Measurements from ENCODE around the gene UTY. TPM values are rescaled to one million over a fixed set of nuclear protein-coding genes. Genes with fewer than 3 reads are reported as not detected.

Gene UTY
- total and polyA plus RNA-seq, 9 of the 15 experiments (the other 6 are each of a cell fraction or from before 2014, with no cell fraction given): 0.09 TPM; not detected in 8

DNA sequence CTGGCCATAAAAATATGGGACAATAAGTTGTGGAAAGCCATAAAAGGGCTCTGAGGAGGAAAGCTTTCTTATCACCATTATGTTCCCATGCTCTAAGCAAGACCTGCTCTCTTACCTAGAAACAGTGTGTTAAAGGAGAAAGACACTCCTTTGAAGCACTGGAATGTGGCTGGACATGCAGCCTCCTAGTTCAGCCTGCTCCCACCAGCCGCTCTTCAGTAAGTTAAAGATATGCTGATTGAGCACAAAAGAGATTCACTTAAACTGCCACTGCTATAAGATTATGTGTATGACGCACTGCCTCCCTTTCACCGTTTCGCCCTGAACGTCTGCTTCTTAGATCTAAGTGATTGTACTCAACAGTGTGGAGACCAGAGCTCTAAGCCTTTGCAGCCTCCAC lies 146.0 kb downstream of the UTY start (continued):
- TF ChIP-seq DEAF1 (CRISPR knock-in tag; IDR thresholded peaks at IDR 0.05) (no peak), KLF6 (CRISPR knock-in tag; IDR thresholded peaks at IDR 0.05; ENCODE audit: borderline replicate concordance) (no peak), IFI16 (CRISPR knock-in tag; IDR thresholded peaks at IDR 0.05) (no peak)
- TF ChIP-seq, protein P1, sequence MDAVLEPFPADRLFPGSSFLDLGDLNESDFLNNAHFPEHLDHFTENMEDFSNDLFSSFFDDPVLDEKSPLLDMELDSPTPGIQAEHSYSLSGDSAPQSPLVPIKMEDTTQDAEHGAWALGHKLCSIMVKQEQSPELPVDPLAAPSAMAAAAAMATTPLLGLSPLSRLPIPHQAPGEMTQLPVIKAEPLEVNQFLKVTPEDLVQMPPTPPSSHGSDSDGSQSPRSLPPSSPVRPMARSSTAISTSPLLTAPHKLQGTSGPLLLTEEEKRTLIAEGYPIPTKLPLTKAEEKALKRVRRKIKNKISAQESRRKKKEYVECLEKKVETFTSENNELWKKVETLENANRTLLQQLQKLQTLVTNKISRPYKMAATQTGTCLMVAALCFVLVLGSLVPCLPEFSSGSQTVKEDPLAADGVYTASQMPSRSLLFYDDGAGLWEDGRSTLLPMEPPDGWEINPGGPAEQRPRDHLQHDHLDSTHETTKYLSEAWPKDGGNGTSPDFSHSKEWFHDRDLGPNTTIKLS (IDR thresholded peaks at IDR 0.05; ENCODE audit: borderline replicate concordance, low read depth): no peak

- POLR2A ChIA-PET: no interaction called here
- intact Hi-C loops (cut with micrococcal nuclease) (no loop called here), in situ Hi-C loops (cut with MboI) (no loop called here)
- no peak for ATAC-seq
- no CpG with 5 or more reads among the region's 2 CpGs for WGBS (ENCODE audit: insufficient coverage, low coverage, missing lambda C conversion rate)
- Histone ChIP-seq H3K9me1 (ENCODE audit: control insufficient read depth, insufficient read depth, low read length) (no peaks in the 10 kb centered on the region), H4K20me1 (replicated peaks; ENCODE audit: control insufficient read depth, insufficient read depth, low read length) (no peaks in the 10 kb centered on the region), H3K36me3 (ENCODE audit: control insufficient read depth, insufficient read depth, low read length) (no peaks in the 10 kb centered on the region), H3K4me3 (no peak overlapping the region), H3K27me3 (ENCODE audit: control insufficient read depth in 2 of 2, insufficient read depth in 2 of 2, low read length in 2 of 2) (no peaks in the 10 kb centered on the region), H2AFZ (ENCODE audit: low read depth, low read length) (no peak overlapping the region), H3K9me3 (replicated peaks; ENCODE audit: control insufficient read depth, insufficient read depth, low read depth, low read length) (no peaks in the 10 kb centered on the region), H3K4me1 (replicated peaks in 1 of 2; ENCODE audit: control insufficient read depth in 2 of 2, insufficient read depth in 2 of 2, low read length in 2 of 2) (no peaks in the 10 kb centered on the region), H3K79me2 (ENCODE audit: control insufficient read depth, insufficient read depth, low read length) (no peaks in the 10 kb centered on the region), H3K9ac (ENCODE audit: insufficient read depth in 1 of 2, low read depth in 2 of 2, low read length in 2 of 2) (no peak overlapping the region), H3K27ac (ENCODE audit: extremely low read depth, low read depth, low read length) (no peak overlapping the region), H3K4me2 (ENCODE audit: insufficient read depth, low read length) (no peak overlapping the region)
- DNase-seq (ENCODE audit: extremely low read depth in 1 of 4, low spot score in 3 of 4): no peak
- no TSS peak for BruUV-seq (replicated peaks)
- no peak for FAIRE-seq
- CTCF ChIA-PET (ENCODE audit: low intra/inter-chr PET ratio): no interaction called here
- TF ChIP-seq CREM (IDR thresholded peaks at IDR 0.05; ENCODE audit: low read depth) (no peak), ZNF436 (CRISPR knock-in tag; IDR thresholded peaks at IDR 0.05) (no peak), ZNF184 (CRISPR knock-in tag; IDR thresholded peaks at IDR 0.05) (no peak), ATF6 (CRISPR knock-in tag; IDR thresholded peaks at IDR 0.05) (no peak), TAF1 (IDR thresholded peaks at IDR 0.05; ENCODE audit: control insufficient read depth, extremely low read depth, insufficient read depth, low read length, severe bottlenecking) (no peak), BMI1 (IDR thresholded peaks at IDR 0.05; ENCODE audit: low read length) (no peak), SAP30 (IDR thresholded peaks at IDR 0.05; ENCODE audit: borderline replicate concordance, insufficient read depth, low read depth, low read length, poor library complexity, severe bottlenecking) (no peak), ZBTB12 (CRISPR knock-in tag; IDR thresholded peaks at IDR 0.05) (no peak), NFE2 (IDR thresholded peaks at IDR 0.05; ENCODE audit: low read depth) (no peak), POLR2A (conservative IDR thresholded peaks at IDR 0.05) (no peak), ZNF780A (CRISPR knock-in tag; IDR thresholded peaks at IDR 0.05) (no peak)
These were observed 149.2 kb downstream of the UTY start for GRCh38 chrY:13330651-13331050.
